Measurements from ENCODE around the gene TENM4.

Gene TENM4

DNA sequence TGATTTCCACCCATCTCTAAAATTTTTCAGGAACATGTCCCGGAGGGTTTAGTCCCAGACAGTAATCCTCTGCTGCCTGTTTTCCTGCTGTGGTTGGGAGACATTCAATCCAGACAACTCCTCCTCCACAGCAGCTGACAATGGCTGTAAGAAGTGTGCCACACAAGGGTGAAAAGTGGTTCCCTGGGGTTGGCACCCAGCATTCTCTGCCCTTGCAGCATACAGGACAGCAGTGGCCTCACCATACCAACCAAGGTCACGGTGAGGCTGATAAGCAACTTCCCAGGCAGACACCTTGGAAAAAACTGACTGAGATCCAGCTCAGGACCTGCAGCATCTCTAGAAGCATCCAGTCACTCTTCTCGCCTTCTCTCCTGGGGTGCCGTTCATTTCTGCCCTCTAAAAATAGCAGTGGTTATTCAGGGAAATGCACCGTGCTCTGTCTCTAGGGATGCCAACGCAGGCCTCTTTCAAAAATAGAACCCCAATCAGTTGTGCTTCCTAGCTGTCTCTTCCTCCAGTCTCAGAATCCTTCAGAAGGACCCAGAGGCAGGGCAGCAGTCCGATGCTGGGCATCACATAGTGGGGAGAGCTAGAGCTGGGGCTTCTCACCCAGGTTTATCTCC, 241.0 kb downstream of the TENM4 start:
- Histone ChIP-seq H3K4me3 (ENCODE audit: low read length) (no peak overlapping the region), H3K36me3 (ENCODE audit: control insufficient read depth, low read length) (no peaks in the 10 kb centered on the region), H3K9me3 (ENCODE audit: control insufficient read depth, insufficient read depth, low read length) (no peaks in the 10 kb centered on the region), H3K27me3 (ENCODE audit: control insufficient read depth, low read length) (no peaks in the 10 kb centered on the region), H3K79me2 (ENCODE audit: control insufficient read depth, low read length) (no peaks in the 10 kb centered on the region), H3K27ac (ENCODE audit: low read depth, low read length) (no peak overlapping the region), H4K20me1 (ENCODE audit: control insufficient read depth, insufficient read depth, low read depth, low read length) (no peaks in the 10 kb centered on the region), H3K9me2 (replicated peaks; ENCODE audit: control insufficient read depth, low read length) (no peaks in the 10 kb centered on the region), H3K4me1 (ENCODE audit: control insufficient read depth, low read length) (no peaks in the 10 kb centered on the region), H3K4me2 (ENCODE audit: low read length) (no peak overlapping the region), H3F3A (ENCODE audit: control insufficient read depth, insufficient read depth) (no peaks in the 10 kb centered on the region)
- no peak for TF ChIP-seq EZH2phosphoT487 (IDR thresholded peaks at IDR 0.05; ENCODE audit: borderline replicate concordance, low read length)
- TF ChIP-seq, protein P1, sequence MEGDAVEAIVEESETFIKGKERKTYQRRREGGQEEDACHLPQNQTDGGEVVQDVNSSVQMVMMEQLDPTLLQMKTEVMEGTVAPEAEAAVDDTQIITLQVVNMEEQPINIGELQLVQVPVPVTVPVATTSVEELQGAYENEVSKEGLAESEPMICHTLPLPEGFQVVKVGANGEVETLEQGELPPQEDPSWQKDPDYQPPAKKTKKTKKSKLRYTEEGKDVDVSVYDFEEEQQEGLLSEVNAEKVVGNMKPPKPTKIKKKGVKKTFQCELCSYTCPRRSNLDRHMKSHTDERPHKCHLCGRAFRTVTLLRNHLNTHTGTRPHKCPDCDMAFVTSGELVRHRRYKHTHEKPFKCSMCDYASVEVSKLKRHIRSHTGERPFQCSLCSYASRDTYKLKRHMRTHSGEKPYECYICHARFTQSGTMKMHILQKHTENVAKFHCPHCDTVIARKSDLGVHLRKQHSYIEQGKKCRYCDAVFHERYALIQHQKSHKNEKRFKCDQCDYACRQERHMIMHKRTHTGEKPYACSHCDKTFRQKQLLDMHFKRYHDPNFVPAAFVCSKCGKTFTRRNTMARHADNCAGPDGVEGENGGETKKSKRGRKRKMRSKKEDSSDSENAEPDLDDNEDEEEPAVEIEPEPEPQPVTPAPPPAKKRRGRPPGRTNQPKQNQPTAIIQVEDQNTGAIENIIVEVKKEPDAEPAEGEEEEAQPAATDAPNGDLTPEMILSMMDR (IDR thresholded peaks at IDR 0.05; ENCODE audit: low read depth, low read length, poor library complexity, severe bottlenecking): no peak

DNA sequence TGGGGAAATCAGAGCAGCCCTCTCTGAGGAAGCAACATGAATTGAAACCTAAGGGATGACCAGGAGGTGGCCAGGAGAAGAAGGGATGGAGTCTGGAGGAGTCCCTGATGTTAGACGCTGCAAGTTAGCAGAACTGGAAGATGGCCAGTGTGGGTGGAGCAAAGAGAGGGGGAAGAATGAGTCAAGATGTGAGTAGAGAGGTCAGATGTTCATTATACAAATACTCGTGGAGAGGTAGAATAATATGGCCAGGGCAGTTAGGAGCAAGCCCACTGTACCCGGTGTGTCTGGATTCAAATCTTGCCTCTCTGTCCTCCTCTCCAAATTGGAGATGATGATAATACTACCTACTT, 242.0 kb downstream of the TENM4 start:
- no peak for TF ChIP-seq EZH2phosphoT487 (IDR thresholded peaks at IDR 0.05; ENCODE audit: borderline replicate concordance, low read length)
- TF ChIP-seq, protein P1 (IDR thresholded peaks at IDR 0.05; ENCODE audit: low read depth, low read length, poor library complexity, severe bottlenecking): no peak
- Histone ChIP-seq H3K4me2 (ENCODE audit: low read length) (no peak overlapping the region), H3K27ac (ENCODE audit: low read depth, low read length) (no peak overlapping the region), H3K9me2 (replicated peaks; ENCODE audit: control insufficient read depth, low read length) (no peaks in the 10 kb centered on the region), H3K4me3 (ENCODE audit: low read length) (no peak overlapping the region), H3F3A (ENCODE audit: control insufficient read depth, insufficient read depth) (no peaks in the 10 kb centered on the region), H4K20me1 (ENCODE audit: control insufficient read depth, insufficient read depth, low read depth, low read length) (no peaks in the 10 kb centered on the region), H3K4me1 (ENCODE audit: control insufficient read depth, low read length) (no peaks in the 10 kb centered on the region), H3K27me3 (ENCODE audit: control insufficient read depth, low read length) (no peaks in the 10 kb centered on the region), H3K9me3 (ENCODE audit: control insufficient read depth, insufficient read depth, low read length) (no peaks in the 10 kb centered on the region), H3K79me2 (ENCODE audit: control insufficient read depth, low read length) (no peaks in the 10 kb centered on the region), H3K36me3 (ENCODE audit: control insufficient read depth, low read length) (no peaks in the 10 kb centered on the region)

DNA sequence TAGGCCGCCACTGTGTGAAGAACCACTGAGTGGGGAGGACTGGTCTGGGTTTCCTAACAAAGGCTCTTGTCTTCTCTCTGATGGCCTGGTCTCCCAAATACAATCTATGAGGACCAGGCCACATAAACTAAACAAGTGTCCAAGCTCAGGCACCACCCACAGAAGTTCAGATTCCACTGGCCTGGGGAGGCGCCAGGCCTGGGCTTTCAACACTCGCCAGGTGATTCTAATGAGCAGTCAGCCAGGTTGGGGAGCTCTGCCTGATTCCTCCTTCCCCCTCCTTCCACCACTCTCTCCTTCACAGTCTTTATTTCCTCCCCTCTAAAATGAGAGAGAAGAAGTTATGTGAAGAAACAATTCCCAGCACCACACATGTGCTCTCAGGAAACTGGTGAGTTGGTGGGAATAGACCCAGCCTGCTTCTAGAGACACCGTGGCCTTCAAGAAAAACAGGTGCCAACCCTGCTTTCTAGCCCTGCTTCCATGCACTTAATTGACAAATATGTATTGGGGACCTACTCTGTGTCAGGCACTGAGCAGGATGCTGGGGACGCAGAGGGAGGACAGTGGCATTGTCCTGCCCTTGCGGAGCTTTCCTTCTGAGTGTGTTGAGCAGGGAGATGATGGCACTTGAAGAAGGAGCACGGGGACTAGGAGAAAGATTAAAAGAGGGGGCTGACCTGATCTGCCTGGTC, 242.5 kb downstream of the TENM4 start:
- Histone ChIP-seq H3K79me2 (ENCODE audit: control insufficient read depth, low read length) (no peaks in the 10 kb centered on the region), H3K4me2 (ENCODE audit: low read length) (no peak overlapping the region), H3K36me3 (ENCODE audit: control insufficient read depth, low read length) (no peaks in the 10 kb centered on the region), H4K20me1 (ENCODE audit: control insufficient read depth, insufficient read depth, low read depth, low read length) (no peaks in the 10 kb centered on the region), H3K4me1 (ENCODE audit: control insufficient read depth, low read length) (no peaks in the 10 kb centered on the region), H3K27ac (ENCODE audit: low read depth, low read length) (no peak overlapping the region), H3K4me3 (ENCODE audit: low read length) (no peak overlapping the region), H3F3A (ENCODE audit: control insufficient read depth, insufficient read depth) (no peaks in the 10 kb centered on the region), H3K9me2 (replicated peaks; ENCODE audit: control insufficient read depth, low read length) (no peaks in the 10 kb centered on the region), H3K9me3 (ENCODE audit: control insufficient read depth, insufficient read depth, low read length) (no peaks in the 10 kb centered on the region), H3K27me3 (ENCODE audit: control insufficient read depth, low read length) (no peaks in the 10 kb centered on the region)
- no peak for TF ChIP-seq EZH2phosphoT487 (IDR thresholded peaks at IDR 0.05; ENCODE audit: borderline replicate concordance, low read length)
- TF ChIP-seq, protein P1 (IDR thresholded peaks at IDR 0.05; ENCODE audit: low read depth, low read length, poor library complexity, severe bottlenecking): no peak

Measured in DOHH2 (cell line).